A549 (cell line): Measurements from ENCODE around the gene TMEM45A. TPM values are rescaled to one million over a fixed set of nuclear protein-coding genes. Genes with fewer than 3 reads are reported as not detected.

Source experiments
- ATAC-seq, 2 experiments: fragments of 200-7000 bp in 1 of 2; fragments of >200 bp in 1 of 2; cut with Nextera tagmentation in 1 of 2; cut with Tn5 transposase in 1 of 2; 3 replicates each; pipeline versions ENCODE4 v1.8.0 to v1.9.1; 2018 to 2020; ENCODE audit warnings: mild to moderate bottlenecking in 1 of 2, moderate library complexity in 1 of 2
- CTCF ChIA-PET: fragments of 300-600 bp; sonication (Branson Sonifier 250); formaldehyde crosslinking; extraction: SDS; loops from one replicate; lab custom pipeline; 2021; ENCODE audit warnings: antibody characterized with exemption, inconsistent platforms; lab: Yijun Ruan, JAX
- POLR2A ChIA-PET: fragments of 350-600 bp; formaldehyde crosslinking; extraction: SDS; loops from one replicate; lab custom pipeline; 2021; ENCODE audit warnings: antibody characterized with exemption, inconsistent platforms; lab: Yijun Ruan, JAX
- DNase-seq, 2 experiments: peaks; one replicate each; pipeline versions ENCODE4 v3.0.0 to v3.0.0-alpha.2; 2011 to 2016; ENCODE audit warnings: low read depth in 1 of 2, low spot score in 1 of 2
- FAIRE-seq: peaks from 2 replicates; lab custom pipeline; 2011; peaks lifted over from hg19 to GRCh38; lab: Jason Lieb, UNC
- H3K27ac ChIP-seq, 2 experiments: fragments of >200 bp; sonication (Bioruptor Twin); formaldehyde crosslinking; 3 replicates each; pipeline ENCODE4 v1.5.1; 2016 to 2017
- H3K4me1 ChIP-seq: fragments of >200 bp; sonication (Bioruptor Twin); formaldehyde crosslinking; 3 replicates; pipeline ENCODE4 v1.6.1; 2016
- H3K4me2 ChIP-seq: fragments of >200 bp; sonication (Bioruptor Twin); formaldehyde crosslinking; 3 replicates; pipeline ENCODE4 v1.6.1; 2016
- H3K4me3 ChIP-seq: fragments of >200 bp; sonication (Bioruptor Twin); formaldehyde crosslinking; 3 replicates; pipeline ENCODE4 v1.5.1; 2016
- H3K9me3 ChIP-seq: fragments of >200 bp; sonication (Bioruptor Twin); formaldehyde crosslinking; 3 replicates; pipeline ENCODE4 v1.6.1; 2016
- BCL3 ChIP-seq: fragments of >200 bp; sonication (Bioruptor Twin); formaldehyde crosslinking; IDR thresholded peaks from 3 replicates; pipeline ENCODE4 v1.6.1; 2016
- BHLHE40 ChIP-seq: IDR thresholded peaks from 2 replicates; pipeline ENCODE4 v1.6.1; 2012; ENCODE audit warnings: low read depth, low read length, inconsistent platforms
- CBX2 ChIP-seq: fragments of 200-600 bp; sonication (generic); IDR thresholded peaks from 2 replicates; pipeline ENCODE4 v1.6.1; 2016; ENCODE audit warnings: low read depth, mild to moderate bottlenecking, borderline replicate concordance
- CBX8 ChIP-seq: fragments of 200-600 bp; sonication (generic); IDR thresholded peaks from 2 replicates; pipeline ENCODE4 v1.6.1; 2016
- CHD2 ChIP-seq: fragments of 150-350 bp; IDR thresholded peaks from 2 replicates; pipeline ENCODE4 v1.6.1; 2014; ENCODE audit warnings: low read length; ENCODE audit not compliant: partially characterized antibody
- CTCF ChIP-seq: fragments of >200 bp; sonication (Bioruptor Twin); formaldehyde crosslinking; IDR thresholded peaks from 3 replicates; pipeline ENCODE4 v1.5.1; 2016
- ESRRA ChIP-seq: fragments of 150-350 bp; IDR thresholded peaks from 2 replicates; pipeline ENCODE4 v1.6.1; 2014; ENCODE audit warnings: mild to moderate bottlenecking, low read length, borderline replicate concordance
- FOSB ChIP-seq: fragments of 250-450 bp; sonication (Bioruptor Pico); IDR thresholded peaks from 2 replicates; pipeline ENCODE4 v1.5.0; 2020; ENCODE audit warnings: mild to moderate bottlenecking, moderate library complexity
- FOSL2 ChIP-seq, 2 experiments: fragments of 450-650 bp in 1 of 2; fragments of >200 bp in 1 of 2; sonication (Bioruptor Twin) in 1 of 2; formaldehyde crosslinking; IDR thresholded peaks; 2 replicates each; pipeline versions ENCODE4 v1.5.0 to v1.6.1; 2016 to 2020; ENCODE audit warnings: mild to moderate bottlenecking in 1 of 2, moderate library complexity in 1 of 2
- FOXS1 ChIP-seq: fragments of 250-450 bp; sonication (Bioruptor Pico); IDR thresholded peaks from 2 replicates; pipeline ENCODE4 v1.5.0; 2020; ENCODE audit warnings: mild to moderate bottlenecking, moderate library complexity
- HES2 ChIP-seq: fragments of >200 bp; sonication (Bioruptor Twin); formaldehyde crosslinking; IDR thresholded peaks from 2 replicates; pipeline ENCODE4 v1.6.1; 2016
- HOXA7 ChIP-seq: fragments of 250-450 bp; sonication (Bioruptor Pico); IDR thresholded peaks from 2 replicates; pipeline ENCODE4 v1.5.0; 2020; ENCODE audit warnings: mild to moderate bottlenecking, moderate library complexity
- HOXB13 ChIP-seq: fragments of 250-450 bp; sonication (Bioruptor Pico); IDR thresholded peaks from 2 replicates; pipeline ENCODE4 v1.5.0; 2020; ENCODE audit warnings: low read depth, mild to moderate bottlenecking, moderate library complexity
- JUNB ChIP-seq: fragments of >200 bp; sonication (Bioruptor Twin); formaldehyde crosslinking; IDR thresholded peaks from 2 replicates; pipeline ENCODE4 v1.6.1; 2016
- KDM5A ChIP-seq: fragments of 200-600 bp; sonication (generic); IDR thresholded peaks from 2 replicates; pipeline ENCODE4 v1.6.1; 2016; ENCODE audit warnings: antibody characterized with exemption, mild to moderate bottlenecking
- MAFK ChIP-seq: fragments of 450-650 bp; IDR thresholded peaks from 2 replicates; pipeline ENCODE4 v1.6.1; 2014; ENCODE audit not compliant: partially characterized antibody
- POLR2A ChIP-seq: IDR thresholded peaks from 2 replicates; pipeline ENCODE4 v1.6.1; 2012; ENCODE audit warnings: mild to moderate bottlenecking, low read length
- RAD21 ChIP-seq, 2 experiments: fragments of >200 bp in 1 of 2; sonication (Bioruptor Twin) in 1 of 2; formaldehyde crosslinking in 1 of 2; IDR thresholded peaks in 1 of 2; conservative IDR thresholded peaks in 1 of 2; 2 replicates in 1 of 2; 3 replicates in 1 of 2; pipeline ENCODE4 v1.6.1; 2012 to 2018; ENCODE audit warnings: inconsistent platforms in 1 of 2
- RCOR1 ChIP-seq: fragments of 150-350 bp; IDR thresholded peaks from 2 replicates; pipeline ENCODE4 v1.6.1; 2014; ENCODE audit warnings: antibody characterized with exemption, low read length, low read depth
- REST ChIP-seq: fragments of 200-600 bp; sonication (generic); IDR thresholded peaks from 2 replicates; pipeline ENCODE4 v1.6.1; 2016; ENCODE audit warnings: antibody characterized with exemption, mild to moderate bottlenecking, moderate library complexity
- TFCP2L1 ChIP-seq: fragments of 250-450 bp; sonication (Bioruptor Pico); IDR thresholded peaks from 2 replicates; pipeline ENCODE4 v1.5.0; 2021; ENCODE audit warnings: mild to moderate bottlenecking
- TP53 ChIP-seq: fragments of 250-450 bp; sonication (Bioruptor Pico); IDR thresholded peaks from 2 replicates; pipeline ENCODE4 v1.5.0; 2021; ENCODE audit warnings: mild to moderate bottlenecking, moderate library complexity
- USF2 ChIP-seq: fragments of 450-650 bp; IDR thresholded peaks from 2 replicates; pipeline ENCODE4 v1.6.1; 2014; ENCODE audit warnings: antibody characterized with exemption
- ZC3H11A ChIP-seq: fragments of 450-650 bp; IDR thresholded peaks from 2 replicates; pipeline ENCODE4 v1.6.1; 2014; ENCODE audit warnings: antibody characterized with exemption, mild to moderate bottlenecking
- ZFP36 ChIP-seq: fragments of 450-650 bp; IDR thresholded peaks from 2 replicates; pipeline ENCODE4 v1.6.1; 2014; ENCODE audit warnings: borderline replicate concordance; ENCODE audit not compliant: partially characterized antibody
- WGBS: methylation state at CpG from one replicate; pipeline ENCODE4 v1.1.6; 2017; ENCODE audit errors: missing lambda C conversion rate; 5-methylcytosine and 5-hydroxymethylcytosine counted together
- polyA plus RNA-seq, 4 experiments: library from polyadenylated mRNA; depleted of rRNA in 3 of 4; stranded (reverse); fragments of >200 nt; fragmentation: RNase III in 1 of 4; extraction: RNeasy Plus Mini Kit Qiagen cat#74134 plus additional on column Dnase treatment in 1 of 4; gene quantifications; 2 replicates in 3 of 4; 3 replicates in 1 of 4; pipeline ENCODE4 v1.2.3, GENCODE V29; 2011 to 2017

The TMEM45A gene
- polyA plus RNA-seq, 2 of the 4 experiments (the other 2 are of a cell fraction) = 4.6 to 7.0 TPM

- FAIRE-seq (no peak), DNase-seq (no peak), ATAC-seq (no peak)
- 35% methylated on average over 2 of the region's 2 CpGs for WGBS
- CTCF ChIA-PET = interaction anchor here (1.3 to 1.8 kb wide), 3 partner anchors 17 to 105 kb away, joined by 3 to 5 read pairs (median 4); no protein-coding TSS in a partner anchor
- no peak overlapping the region for H3K4me3 ChIP-seq
- no peaks in the 10 kb centered on the region for H3K9me3 ChIP-seq
- no peak overlapping the region for H3K4me2 ChIP-seq
- H3K4me1 ChIP-seq = peaks cover 4% of the 10 kb centered on the region; the same call in 2 of the 3 replicates
- TF ChIP-seq KDM5A = no peak
- TF ChIP-seq POLR2A = no peak
- no peak for TF ChIP-seq FOSB (CRISPR knock-in tag)
- no peak for TF ChIP-seq HOXA7 (CRISPR knock-in tag)
- TF ChIP-seq RAD21 (conservative IDR thresholded peaks at IDR 0.05 in 1 of 2, IDR thresholded peaks at IDR 0.05 in 1 of 2) = no peak
- TF ChIP-seq HES2 = no peak
- TF ChIP-seq MAFK = no peak
- no peak for TF ChIP-seq ZC3H11A
- TF ChIP-seq BHLHE40 = no peak
- no peak for TF ChIP-seq CBX2
- no peak for TF ChIP-seq CHD2
- no peak for TF ChIP-seq TP53 (CRISPR knock-in tag)
- no peak for TF ChIP-seq USF2
- no peak overlapping the region for H3K27ac ChIP-seq
- POLR2A ChIA-PET = no interaction called here
Observed at GRCh38 chr3:100486808-100487207, 5.6 kb upstream of the TMEM45A start.

GRCh38 chr3:100489118-100489517, 3.3 kb upstream of the TMEM45A start:
- WGBS = 7% methylated on average over 1 of the region's 1 CpG

GRCh38 chr3:100496711-100497261, 4.4 kb downstream of the TMEM45A start:
- H3K9me3 ChIP-seq = no peaks in the 10 kb centered on the region
- POLR2A ChIA-PET = no interaction called here
- FAIRE-seq (no peak), ATAC-seq (no peak), DNase-seq (no peak)
- H3K4me3 ChIP-seq = no peak overlapping the region
- peak overlapping the region; percentile 9; the same call in 1 of the 3 replicates for H3K4me2 ChIP-seq
- peaks cover 8% of the 10 kb centered on the region for H3K4me1 ChIP-seq
- H3K27ac ChIP-seq = no peak overlapping the region
- CTCF ChIA-PET = interaction anchor here (1.2 kb wide), 1 partner anchor 93 kb away, joined by 3 read pairs; no protein-coding TSS in a partner anchor
- TF ChIP-seq ZFP36 (no peak), FOXS1 (CRISPR knock-in tag) (no peak), CTCF (no peak), HES2 (no peak), REST (no peak), JUNB (no peak), CBX2 (no peak), RAD21 (conservative IDR thresholded peaks at IDR 0.05 in 1 of 2, IDR thresholded peaks at IDR 0.05 in 1 of 2) (no peak), HOXB13 (CRISPR knock-in tag) (no peak), FOSL2 (IDR thresholded peaks at IDR 0.05) (no peak), FOSL2 (CRISPR knock-in tag; IDR thresholded peaks at IDR 0.05) (no peak), RCOR1 (no peak), ESRRA (no peak)

More at GRCh38 chr3:100489118-100489517, 3.3 kb upstream of the TMEM45A start:
- CTCF ChIA-PET = no interaction called here
- Histone ChIP-seq H3K4me3 (no peak overlapping the region), H3K9me3 (no peaks in the 10 kb centered on the region), H3K4me1 (peaks cover 4% of the 10 kb centered on the region; the same call in 2 of the 3 replicates), H3K4me2 (no peak overlapping the region), H3K27ac (no peak overlapping the region)
- POLR2A ChIA-PET = no interaction called here
- ATAC-seq (no peak), FAIRE-seq (no peak), DNase-seq (no peak)
- TF ChIP-seq BCL3 (no peak), TFCP2L1 (CRISPR knock-in tag) (no peak), CBX8 (no peak)
